ENCODE data around the gene TUBGCP3.

DNA sequence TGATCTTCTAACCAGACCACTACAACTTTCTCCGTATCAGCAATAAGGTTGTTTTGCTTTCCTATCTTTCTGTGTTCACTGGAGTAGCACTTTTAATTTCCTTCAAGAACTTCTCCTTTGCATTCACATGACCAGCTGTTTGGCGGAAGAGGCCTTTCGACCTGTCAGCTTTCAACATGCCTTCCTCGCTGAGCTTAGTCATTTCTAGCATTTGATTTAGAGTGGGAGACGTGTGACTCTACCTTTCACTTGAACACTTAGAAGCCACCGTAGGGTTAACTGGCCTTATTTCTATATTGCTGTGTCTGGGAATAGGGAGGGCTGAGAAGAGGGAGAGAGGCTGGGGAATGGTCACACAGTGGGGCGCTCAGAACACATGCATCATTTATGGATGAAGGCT is 104.7 kb downstream of the TUBGCP3 start:
- TF ChIP-seq, protein P1, sequence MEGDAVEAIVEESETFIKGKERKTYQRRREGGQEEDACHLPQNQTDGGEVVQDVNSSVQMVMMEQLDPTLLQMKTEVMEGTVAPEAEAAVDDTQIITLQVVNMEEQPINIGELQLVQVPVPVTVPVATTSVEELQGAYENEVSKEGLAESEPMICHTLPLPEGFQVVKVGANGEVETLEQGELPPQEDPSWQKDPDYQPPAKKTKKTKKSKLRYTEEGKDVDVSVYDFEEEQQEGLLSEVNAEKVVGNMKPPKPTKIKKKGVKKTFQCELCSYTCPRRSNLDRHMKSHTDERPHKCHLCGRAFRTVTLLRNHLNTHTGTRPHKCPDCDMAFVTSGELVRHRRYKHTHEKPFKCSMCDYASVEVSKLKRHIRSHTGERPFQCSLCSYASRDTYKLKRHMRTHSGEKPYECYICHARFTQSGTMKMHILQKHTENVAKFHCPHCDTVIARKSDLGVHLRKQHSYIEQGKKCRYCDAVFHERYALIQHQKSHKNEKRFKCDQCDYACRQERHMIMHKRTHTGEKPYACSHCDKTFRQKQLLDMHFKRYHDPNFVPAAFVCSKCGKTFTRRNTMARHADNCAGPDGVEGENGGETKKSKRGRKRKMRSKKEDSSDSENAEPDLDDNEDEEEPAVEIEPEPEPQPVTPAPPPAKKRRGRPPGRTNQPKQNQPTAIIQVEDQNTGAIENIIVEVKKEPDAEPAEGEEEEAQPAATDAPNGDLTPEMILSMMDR (IDR thresholded peaks at IDR 0.05): no peak
- TF ChIP-seq POLR2AphosphoS5 (IDR thresholded peaks at IDR 0.05): no peak
